Stimulated activated CD8-positive, alpha-beta memory T cell treated with anti-CD3 and anti-CD28 coated beads, Interleukin-4, amount 100 ng/mL, for 1 hour (primary cell): Measurements from ENCODE around the gene XCL2.

Source experiments
- DNase-seq, 2 donors: peaks; one replicate each; pipeline ENCODE4 v3.0.0-alpha.2; 2020; ENCODE audit warnings: low read depth in 2 of 2, low spot score in 1 of 2

The XCL2 gene

DNA sequence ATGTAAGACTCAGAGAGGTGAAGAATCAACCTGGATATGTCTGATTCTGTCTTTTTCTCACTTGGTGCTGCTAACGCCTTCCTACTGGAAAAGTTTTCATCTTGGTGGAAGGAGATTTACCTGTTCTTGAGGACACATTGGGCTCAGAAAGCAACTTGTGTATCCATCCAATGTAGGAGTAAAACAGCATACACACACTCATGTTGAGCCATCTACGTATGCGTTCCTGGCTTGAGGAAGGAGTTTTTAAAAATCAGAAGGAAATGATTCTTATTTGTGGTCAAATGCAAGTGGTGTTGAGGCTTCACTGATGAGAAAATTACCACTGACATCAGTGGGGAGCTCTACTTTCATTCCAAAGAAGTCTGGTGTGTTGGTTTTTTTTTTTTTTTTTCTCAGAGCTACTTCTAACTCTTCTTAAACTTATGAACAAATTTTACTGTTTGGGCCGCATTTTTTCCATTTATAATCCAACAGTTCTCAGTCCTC is 25.6 kb downstream of the XCL2 start:
- no peak for DNase-seq

GRCh38 chr1:168514455-168514854 is 29.3 kb downstream of the XCL2 start:
- no peak for DNase-seq

DNA sequence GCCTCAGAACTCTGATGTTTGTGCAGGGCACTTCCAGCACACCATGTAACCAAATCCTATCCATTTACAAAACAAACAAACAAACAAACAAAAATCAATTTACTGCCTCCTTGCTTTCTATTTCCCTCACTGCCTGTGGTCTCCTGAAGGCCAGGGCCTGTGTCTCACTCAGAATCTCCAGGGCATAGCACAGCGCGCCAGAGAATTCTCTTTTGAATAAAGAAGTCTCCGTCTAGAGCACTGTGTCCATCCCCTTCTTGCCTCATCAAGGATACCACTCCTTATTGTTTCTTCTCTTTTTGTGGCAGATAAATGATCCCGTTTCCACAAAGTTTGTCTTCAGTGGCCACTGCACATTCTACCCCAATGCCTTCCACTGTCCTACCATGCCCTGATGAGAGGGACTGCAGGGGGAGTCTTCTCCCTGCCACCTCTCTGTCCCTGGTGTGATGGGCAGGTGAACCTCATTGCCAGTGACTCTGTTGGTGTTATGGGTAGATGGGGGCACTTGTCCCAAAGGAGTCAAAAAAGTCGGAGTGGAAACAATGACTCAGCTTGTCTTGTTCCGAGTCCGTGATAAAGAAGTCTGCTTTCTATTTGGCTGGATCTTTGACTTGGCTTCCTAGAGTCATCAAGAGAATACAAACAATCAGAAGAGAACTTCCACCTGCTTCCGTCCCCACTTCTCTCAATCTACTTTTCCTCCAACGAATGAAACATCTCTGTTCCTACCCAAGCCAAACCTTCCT is 30.0 kb downstream of the XCL2 start:
- no peak for DNase-seq

- no peak for DNase-seq
Measured at GRCh38 chr1:168512864-168513595, 30.8 kb downstream of the XCL2 start.

DNA sequence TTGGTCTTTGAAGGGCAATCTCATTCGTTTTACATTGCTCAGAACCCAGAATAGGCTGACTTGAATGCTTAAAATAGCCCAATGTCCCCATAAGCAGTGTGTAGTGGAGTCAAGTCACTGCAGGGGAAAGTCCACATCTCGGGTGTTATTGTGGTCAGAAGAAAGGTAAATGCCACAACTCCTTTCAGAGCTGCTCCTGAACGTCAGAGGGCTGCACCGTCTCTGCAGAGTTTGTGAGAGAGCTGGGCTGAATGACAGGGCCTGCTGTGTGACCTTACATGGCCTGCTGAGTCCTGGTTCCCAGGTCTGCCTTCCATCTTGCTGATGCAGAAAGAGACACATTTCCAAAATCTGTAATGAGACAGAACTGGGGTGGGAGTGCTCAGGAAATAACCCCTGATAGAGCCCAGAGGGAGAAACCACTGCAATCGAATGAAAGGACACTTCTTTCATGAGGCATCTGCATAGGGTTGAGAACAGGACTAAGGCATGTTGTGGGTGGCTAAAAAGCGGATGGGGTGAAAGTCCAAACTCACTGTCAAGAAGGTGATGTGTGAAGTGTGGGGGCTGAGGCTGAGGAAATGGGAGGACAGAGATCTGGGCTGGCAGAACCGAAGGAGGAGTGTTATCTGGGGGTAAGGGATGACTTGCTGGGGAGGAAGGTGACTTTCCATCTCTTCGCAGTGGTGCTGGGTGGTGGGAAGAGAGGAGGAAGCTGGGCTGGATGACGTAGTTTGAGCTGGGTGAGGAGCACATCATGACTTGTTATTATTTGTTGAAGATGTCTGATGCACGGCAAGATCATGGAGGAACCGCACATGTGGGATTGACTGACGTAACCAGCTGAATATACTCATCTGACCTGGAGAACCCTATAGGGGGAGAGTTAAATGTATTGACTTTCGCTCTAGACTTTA is 33.7 kb downstream of the XCL2 start:
- DNase-seq = no peak

DNA sequence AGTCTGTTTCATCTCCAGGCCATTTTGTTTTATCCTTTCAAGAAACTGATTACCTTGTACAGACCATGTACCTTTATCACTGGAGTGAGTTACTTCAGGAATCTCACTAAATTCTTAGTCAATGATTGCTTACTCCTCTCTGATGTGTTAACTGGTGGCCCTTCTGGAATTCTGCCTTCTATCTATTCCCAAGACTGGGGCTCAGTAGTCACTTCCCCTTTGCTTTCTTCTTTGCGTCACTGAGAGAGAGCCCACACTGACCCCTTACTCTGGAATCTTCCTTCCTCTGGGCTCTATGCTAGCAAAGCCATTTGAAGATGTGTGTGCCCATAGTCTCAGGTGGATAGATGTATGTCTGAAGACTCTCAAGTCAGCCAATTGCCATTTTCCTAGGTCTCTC is 34.6 kb downstream of the XCL2 start:
- no peak for DNase-seq

DNA sequence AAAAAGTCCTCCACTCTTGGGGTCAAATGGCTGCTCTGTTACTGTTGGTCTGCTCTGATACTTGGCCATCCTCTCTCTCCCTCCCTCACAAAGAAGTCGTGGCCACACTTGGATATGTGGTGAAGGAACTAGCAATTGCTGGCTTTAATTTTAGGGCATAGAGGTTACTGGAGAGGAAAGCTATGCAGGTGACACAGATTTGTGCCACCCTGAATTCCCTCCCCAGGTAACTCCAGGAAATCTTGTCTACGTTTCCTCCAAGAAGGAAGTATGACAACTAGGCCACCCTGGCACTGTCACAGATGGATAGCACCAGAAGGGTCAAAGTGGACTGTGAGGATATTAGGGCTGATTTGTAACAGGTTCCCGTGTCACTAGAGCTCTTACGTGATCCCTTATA is 36.0 kb downstream of the XCL2 start:
- DNase-seq = no peak

GRCh38 chr1:168507231-168507630 is 36.6 kb downstream of the XCL2 start:
- DNase-seq = no peak

DNA sequence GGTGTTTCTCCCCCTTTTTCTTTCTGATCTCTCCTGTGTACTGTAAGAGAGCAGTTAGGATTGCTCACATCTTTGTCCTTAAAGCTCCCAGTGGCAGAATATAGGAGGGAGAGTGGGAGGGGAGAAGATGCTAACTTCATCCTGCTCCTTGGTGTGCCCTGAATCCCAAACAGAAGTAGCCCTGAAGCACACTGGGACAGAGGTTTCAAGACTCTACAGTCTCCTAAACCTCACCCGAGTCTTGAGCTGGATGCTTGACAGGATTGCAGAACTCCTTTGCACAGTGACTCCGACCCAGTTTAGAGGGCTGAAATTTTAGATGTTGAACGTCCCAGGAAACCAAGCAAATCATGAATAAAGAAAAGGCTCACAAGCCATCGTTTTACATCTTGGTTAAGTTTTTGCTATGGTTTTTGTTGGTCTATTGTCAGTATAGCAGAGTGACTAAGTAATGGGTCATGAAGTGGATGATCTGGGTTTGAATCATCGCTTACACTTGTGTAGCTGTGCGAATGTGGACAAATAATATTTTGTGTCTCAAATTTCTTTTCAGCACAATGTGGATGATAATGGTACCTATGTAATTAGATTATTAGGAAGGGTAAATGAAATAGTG is 37.5 kb downstream of the XCL2 start:
- DNase-seq = no peak

DNA sequence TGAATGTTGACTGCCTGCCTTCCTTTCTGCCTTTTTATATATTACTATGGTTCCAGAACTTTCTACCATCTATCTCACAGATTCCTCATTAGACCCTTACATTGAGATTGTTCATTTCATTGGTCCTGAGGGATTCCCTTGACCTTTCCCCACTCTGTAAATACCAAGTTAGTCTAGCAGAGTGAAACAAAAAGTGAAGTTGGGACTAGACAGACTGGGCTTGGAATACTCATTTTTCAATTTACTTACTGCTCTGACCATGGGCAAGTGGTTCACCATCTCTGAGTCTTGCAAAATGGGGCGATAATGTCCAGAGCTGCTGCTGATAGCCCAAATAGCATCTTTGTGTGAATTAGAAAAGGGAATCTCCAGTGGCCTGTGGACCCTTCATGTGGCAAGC is 38.8 kb downstream of the XCL2 start:
- DNase-seq = no peak

DNA sequence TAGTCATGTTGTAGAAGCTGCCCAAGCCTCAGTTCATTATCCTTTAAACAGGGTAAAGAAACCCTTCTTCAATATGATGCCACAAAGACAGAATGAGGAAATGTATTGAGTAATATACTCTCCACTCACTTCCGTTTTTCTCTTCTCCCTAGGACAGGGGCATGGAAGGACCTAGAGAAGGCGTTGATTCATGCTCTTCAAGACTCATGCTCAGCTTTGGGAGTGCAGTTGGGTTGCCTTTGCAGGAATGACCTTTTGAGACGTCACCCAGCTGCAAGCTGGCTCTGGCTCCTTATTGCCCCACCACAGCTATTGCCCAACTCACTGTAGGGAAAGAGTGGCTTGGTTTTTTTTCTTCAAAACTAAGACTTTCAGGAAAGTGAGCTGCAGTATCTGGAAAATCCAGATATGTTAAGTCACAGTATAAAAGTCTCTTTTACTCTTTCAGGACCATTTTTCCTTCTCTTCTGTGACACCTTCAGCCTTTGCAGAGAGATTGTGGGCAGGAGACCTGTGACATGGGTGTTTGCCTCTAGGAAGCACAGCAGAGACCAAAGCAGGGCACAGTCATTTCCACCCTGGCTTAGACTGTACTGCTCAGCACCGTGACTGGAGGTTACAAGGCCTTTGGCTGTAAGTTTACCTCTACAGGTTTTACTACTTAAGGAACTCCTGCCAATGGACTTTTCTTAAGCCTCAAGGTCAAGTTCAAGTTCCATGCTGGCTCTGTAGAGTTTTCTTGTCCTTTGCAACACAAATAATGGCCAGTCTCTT is 39.5 kb downstream of the XCL2 start:
- DNase-seq = no peak

GRCh38 chr1:168499688-168500049 is 44.1 kb downstream of the XCL2 start:
- no peak for DNase-seq

- DNase-seq = no peak
Measured at GRCh38 chr1:168498956-168499687, 44.7 kb downstream of the XCL2 start.

DNA sequence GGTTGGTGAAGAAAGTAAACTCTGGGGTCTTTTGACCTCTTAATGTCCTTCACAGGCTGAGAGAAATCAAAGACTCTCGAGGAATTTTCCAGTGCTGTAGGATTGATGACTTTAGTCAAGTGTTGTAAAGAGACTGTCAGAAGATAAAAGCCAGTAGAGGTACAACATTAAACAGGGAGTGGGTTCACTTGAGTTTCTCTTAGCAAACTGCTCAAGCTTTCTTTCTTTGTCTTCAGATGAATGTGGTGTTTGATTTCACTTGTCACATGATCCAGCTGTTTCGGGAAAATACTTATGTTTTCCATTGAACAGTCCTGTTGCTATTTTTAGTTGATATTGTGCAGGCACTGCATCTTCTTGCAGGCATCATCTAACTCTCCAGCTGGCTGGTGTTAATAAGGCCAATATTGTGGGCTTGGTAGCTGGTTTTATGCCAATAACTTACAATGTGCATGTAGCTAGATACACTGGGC is 45.6 kb downstream of the XCL2 start:
- DNase-seq = no peak

DNA sequence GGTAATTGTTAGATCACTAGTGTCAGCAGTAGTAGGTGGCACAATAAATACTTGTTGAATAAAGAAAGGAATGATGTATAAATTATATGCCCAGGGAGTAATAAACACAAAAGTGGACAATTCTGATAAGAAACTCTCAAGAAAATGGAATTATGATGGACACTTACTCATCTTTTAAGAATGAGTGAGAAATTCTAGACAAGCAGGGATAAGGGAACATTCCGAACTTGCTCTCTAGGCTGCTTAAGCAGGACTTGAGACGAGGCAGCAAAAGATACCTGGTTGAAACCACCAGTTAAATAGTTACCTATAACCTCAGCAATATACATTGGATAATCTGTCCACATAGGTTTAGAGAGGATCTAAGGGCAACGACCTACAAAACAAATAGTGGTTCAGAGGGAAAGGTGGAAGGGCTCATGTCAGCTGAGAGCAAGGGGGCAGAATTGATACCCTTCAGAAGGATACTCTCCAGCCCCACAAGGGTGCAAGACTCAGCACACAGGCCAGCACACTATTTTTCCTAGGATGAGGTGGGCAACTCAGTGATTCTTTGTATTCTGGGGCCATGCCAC is 46.3 kb downstream of the XCL2 start:
- no peak for DNase-seq

- no peak for DNase-seq
Measured at GRCh38 chr1:168491527-168492164, 52.2 kb downstream of the XCL2 start.
